Measurements from ENCODE around the gene TRIML1.

Gene TRIML1

DNA sequence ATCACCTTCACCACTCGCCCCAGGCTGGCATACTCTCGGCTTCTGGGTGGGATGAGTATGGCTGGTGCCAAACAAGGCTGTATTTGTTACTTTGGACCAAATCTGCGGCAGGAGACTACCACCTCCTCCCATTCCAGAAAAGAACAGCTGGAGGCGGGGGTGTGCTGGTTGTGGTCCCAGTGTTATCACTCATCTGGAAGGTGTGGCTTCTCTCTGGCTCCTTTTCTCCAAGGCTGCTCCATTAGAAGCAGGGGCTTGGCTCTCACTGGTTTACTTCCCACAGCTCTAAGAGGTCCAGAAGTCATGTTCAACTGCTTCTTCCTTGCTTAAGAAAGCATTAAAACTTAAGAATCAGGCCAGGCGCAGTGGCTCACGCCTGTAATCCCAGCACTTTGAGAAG, 27.3 kb upstream of the TRIML1 start:
- H3K36me3 ChIP-seq (ENCODE audit: control insufficient read depth in 2 of 2, insufficient read depth in 1 of 2, low read length in 2 of 2) = no peaks in the 10 kb centered on the region
- POLR2A ChIA-PET = interaction anchor here (0.6 kb wide), 1 partner anchor 630 kb away, joined by 3 read pairs; no protein-coding TSS in a partner anchor
- H3K4me1 ChIP-seq (ENCODE audit: control insufficient read depth, insufficient read depth, low read length) = 0 out of 2 replicates have a peak, but pooled peaks cover 4% of the 10 kb centered on the region
- no peak overlapping the region for H3K27ac ChIP-seq (ENCODE audit: extremely low read depth, low read depth, low read length)
- CTCF ChIA-PET = interaction anchor here (0.6 kb wide), 1 partner anchor 105 kb away, joined by 6 read pairs; no protein-coding TSS in a partner anchor
- no peak overlapping the region for H3K4me3 ChIP-seq (ENCODE audit: low read depth, low read length)
- H3K9me3 ChIP-seq (ENCODE audit: control insufficient read depth, insufficient read depth, low read depth, low read length) = no peaks in the 10 kb centered on the region
- TF ChIP-seq ZNF660 (tag by site-specific recombination; IDR thresholded peaks at IDR 0.05) (no peak), ZNF76 (tag by site-specific recombination; IDR thresholded peaks at IDR 0.05; ENCODE audit: borderline replicate concordance, low read depth) (no peak), ZNF292 (tag by site-specific recombination; IDR thresholded peaks at IDR 0.05; ENCODE audit: borderline replicate concordance, low read depth) (no peak), ZFP41 (tag by site-specific recombination; IDR thresholded peaks at IDR 0.05; ENCODE audit: borderline replicate concordance) (no peak), ZNF791 (tag by site-specific recombination; IDR thresholded peaks at IDR 0.05) (no peak), KLF7 (tag by site-specific recombination; IDR thresholded peaks at IDR 0.05; ENCODE audit: borderline replicate concordance) (no peak), SP7 (tag by site-specific recombination; IDR thresholded peaks at IDR 0.05) (no peak), ZNF777 (tag by site-specific recombination; IDR thresholded peaks at IDR 0.05; ENCODE audit: borderline replicate concordance) (no peak), ZNF510 (tag by site-specific recombination; IDR thresholded peaks at IDR 0.05; ENCODE audit: insufficient replicate concordance) (no peak), ZNF654 (tag by site-specific recombination; IDR thresholded peaks at IDR 0.05; ENCODE audit: low read depth) (no peak), ZNF112 (tag by site-specific recombination; IDR thresholded peaks at IDR 0.05) (no peak)
- TF ChIP-seq, protein P1, sequence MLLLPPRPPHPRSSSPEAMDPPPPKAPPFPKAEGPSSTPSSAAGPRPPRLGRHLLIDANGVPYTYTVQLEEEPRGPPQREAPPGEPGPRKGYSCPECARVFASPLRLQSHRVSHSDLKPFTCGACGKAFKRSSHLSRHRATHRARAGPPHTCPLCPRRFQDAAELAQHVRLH (tag by site-specific recombination; IDR thresholded peaks at IDR 0.05) = no peak
- TF ChIP-seq, protein P2, sequence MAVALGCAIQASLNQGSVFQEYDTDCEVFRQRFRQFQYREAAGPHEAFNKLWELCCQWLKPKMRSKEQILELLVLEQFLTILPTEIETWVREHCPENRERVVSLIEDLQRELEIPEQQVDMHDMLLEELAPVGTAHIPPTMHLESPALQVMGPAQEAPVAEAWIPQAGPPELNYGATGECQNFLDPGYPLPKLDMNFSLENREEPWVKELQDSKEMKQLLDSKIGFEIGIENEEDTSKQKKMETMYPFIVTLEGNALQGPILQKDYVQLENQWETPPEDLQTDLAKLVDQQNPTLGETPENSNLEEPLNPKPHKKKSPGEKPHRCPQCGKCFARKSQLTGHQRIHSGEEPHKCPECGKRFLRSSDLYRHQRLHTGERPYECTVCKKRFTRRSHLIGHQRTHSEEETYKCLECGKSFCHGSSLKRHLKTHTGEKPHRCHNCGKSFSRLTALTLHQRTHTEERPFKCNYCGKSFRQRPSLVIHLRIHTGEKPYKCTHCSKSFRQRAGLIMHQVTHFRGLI (tag by site-specific recombination; IDR thresholded peaks at IDR 0.05) = no peak

DNA sequence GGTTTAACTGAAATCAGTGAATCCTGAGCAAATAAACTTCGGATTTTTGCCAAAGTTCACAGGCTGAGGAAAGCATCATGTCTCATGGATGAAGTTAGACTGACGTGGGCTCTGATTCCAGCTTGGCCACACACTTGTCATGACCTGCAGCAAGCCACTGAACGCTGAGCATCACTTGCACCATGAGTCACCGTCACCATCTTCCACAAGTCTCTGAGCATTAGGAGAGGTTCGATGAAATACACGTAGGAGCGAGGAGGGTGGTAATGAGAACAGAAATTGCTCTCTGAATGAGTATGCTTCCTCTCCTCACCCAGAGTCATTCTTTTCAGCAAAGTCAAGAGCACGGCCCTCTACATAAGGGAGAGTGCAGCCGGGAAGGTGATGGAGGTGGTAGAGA, 26.1 kb upstream of the TRIML1 start:
- ChIA-PET POLR2A (no interaction called here), CTCF (no interaction called here)
- Histone ChIP-seq H3K36me3 (ENCODE audit: control insufficient read depth in 2 of 2, insufficient read depth in 1 of 2, low read length in 2 of 2) (no peaks in the 10 kb centered on the region), H3K4me3 (ENCODE audit: low read depth, low read length) (no peak overlapping the region), H3K4me1 (ENCODE audit: control insufficient read depth, insufficient read depth, low read length) (0 out of 2 replicates have a peak, but pooled peaks cover 4% of the 10 kb centered on the region), H3K27ac (ENCODE audit: extremely low read depth, low read depth, low read length) (no peak overlapping the region), H3K9me3 (ENCODE audit: control insufficient read depth, insufficient read depth, low read depth, low read length) (no peaks in the 10 kb centered on the region)
- TF ChIP-seq ZEB2 (tag by site-specific recombination; IDR thresholded peaks at IDR 0.05) (no peak), ZNF157 (tag by site-specific recombination; IDR thresholded peaks at IDR 0.05) (no peak), ZNF76 (tag by site-specific recombination; IDR thresholded peaks at IDR 0.05; ENCODE audit: borderline replicate concordance, low read depth) (no peak), ZNF350 (tag by site-specific recombination; IDR thresholded peaks at IDR 0.05) (no peak), ZNF416 (tag by site-specific recombination; IDR thresholded peaks at IDR 0.05) (no peak), ZNF302 (tag by site-specific recombination; IDR thresholded peaks at IDR 0.05; ENCODE audit: low read depth) (no peak), ZNF16 (tag by site-specific recombination; IDR thresholded peaks at IDR 0.05; ENCODE audit: low read depth) (no peak), SP7 (tag by site-specific recombination; IDR thresholded peaks at IDR 0.05) (no peak), ZNF830 (tag by site-specific recombination; IDR thresholded peaks at IDR 0.05; ENCODE audit: low read depth) (no peak), ZNF600 (tag by site-specific recombination; IDR thresholded peaks at IDR 0.05) (no peak), ZNF221 (tag by site-specific recombination; IDR thresholded peaks at IDR 0.05; ENCODE audit: borderline replicate concordance) (no peak), ZNF548 (tag by site-specific recombination; IDR thresholded peaks at IDR 0.05) (no peak), ZNF549 (tag by site-specific recombination; IDR thresholded peaks at IDR 0.05) (no peak), ZNF184 (tag by site-specific recombination; IDR thresholded peaks at IDR 0.05) (no peak), ZNF266 (tag by site-specific recombination; IDR thresholded peaks at IDR 0.05; ENCODE audit: low read depth) (no peak)
- TF ChIP-seq, protein P3, sequence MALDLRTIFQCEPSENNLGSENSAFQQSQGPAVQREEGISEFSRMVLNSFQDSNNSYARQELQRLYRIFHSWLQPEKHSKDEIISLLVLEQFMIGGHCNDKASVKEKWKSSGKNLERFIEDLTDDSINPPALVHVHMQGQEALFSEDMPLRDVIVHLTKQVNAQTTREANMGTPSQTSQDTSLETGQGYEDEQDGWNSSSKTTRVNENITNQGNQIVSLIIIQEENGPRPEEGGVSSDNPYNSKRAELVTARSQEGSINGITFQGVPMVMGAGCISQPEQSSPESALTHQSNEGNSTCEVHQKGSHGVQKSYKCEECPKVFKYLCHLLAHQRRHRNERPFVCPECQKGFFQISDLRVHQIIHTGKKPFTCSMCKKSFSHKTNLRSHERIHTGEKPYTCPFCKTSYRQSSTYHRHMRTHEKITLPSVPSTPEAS (tag by site-specific recombination; IDR thresholded peaks at IDR 0.05) = no peak
- TF ChIP-seq, protein P4, sequence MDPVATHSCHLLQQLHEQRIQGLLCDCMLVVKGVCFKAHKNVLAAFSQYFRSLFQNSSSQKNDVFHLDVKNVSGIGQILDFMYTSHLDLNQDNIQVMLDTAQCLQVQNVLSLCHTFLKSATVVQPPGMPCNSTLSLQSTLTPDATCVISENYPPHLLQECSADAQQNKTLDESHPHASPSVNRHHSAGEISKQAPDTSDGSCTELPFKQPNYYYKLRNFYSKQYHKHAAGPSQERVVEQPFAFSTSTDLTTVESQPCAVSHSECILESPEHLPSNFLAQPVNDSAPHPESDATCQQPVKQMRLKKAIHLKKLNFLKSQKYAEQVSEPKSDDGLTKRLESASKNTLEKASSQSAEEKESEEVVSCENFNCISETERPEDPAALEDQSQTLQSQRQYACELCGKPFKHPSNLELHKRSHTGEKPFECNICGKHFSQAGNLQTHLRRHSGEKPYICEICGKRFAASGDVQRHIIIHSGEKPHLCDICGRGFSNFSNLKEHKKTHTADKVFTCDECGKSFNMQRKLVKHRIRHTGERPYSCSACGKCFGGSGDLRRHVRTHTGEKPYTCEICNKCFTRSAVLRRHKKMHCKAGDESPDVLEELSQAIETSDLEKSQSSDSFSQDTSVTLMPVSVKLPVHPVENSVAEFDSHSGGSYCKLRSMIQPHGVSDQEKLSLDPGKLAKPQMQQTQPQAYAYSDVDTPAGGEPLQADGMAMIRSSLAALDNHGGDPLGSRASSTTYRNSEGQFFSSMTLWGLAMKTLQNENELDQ (tag by site-specific recombination; IDR thresholded peaks at IDR 0.05; ENCODE audit: low read depth) = no peak
